GM23338 (cell line): ENCODE results near the gene PRELP. TPM values are rescaled to one million over a fixed set of nuclear protein-coding genes. Genes with fewer than 3 reads are reported as not detected.

Source experiments
- ATAC-seq: fragments of 200-7000 bp; cut with Tn5 transposase; 3 replicates; pipeline ENCODE4 v1.9.1; 2020
- DNase-seq: peaks from one replicate; pipeline ENCODE4 v3.0.0-alpha.2; 2015; ENCODE audit warnings: low spot score
- H2AFZ ChIP-seq: fragments of 200-600 bp; sonication (generic); 2 replicates; pipeline ENCODE4 v1.8.0; 2016; ENCODE audit warnings: antibody characterized with exemption, mild to moderate bottlenecking, moderate library complexity
- H3F3A ChIP-seq: fragments of 200-600 bp; sonication (generic); replicated peaks from 2 replicates; pipeline ENCODE4 v1.8.0; 2017; ENCODE audit warnings: antibody characterized with exemption, mixed run types, low read depth
- H3K27ac ChIP-seq: fragments of 200-600 bp; sonication (generic); 2 replicates; pipeline ENCODE4 v1.6.1; 2016; ENCODE audit warnings: low read depth
- H3K27me3 ChIP-seq: fragments of 200-600 bp; sonication (generic); 2 replicates; pipeline ENCODE4 v1.8.0; 2016; ENCODE audit warnings: mild to moderate bottlenecking, mixed run types, moderate library complexity; ENCODE audit not compliant: insufficient read depth
- H3K36me3 ChIP-seq: fragments of 200-600 bp; sonication (generic); 2 replicates; pipeline ENCODE4 v1.8.0; 2016; ENCODE audit warnings: mild to moderate bottlenecking; ENCODE audit not compliant: insufficient read depth
- H3K4me1 ChIP-seq: fragments of 200-600 bp; sonication (generic); 2 replicates; pipeline ENCODE4 v1.8.0; 2016; ENCODE audit warnings: mild to moderate bottlenecking, moderate library complexity; ENCODE audit not compliant: insufficient read depth
- H3K4me2 ChIP-seq: fragments of 200-600 bp; sonication (generic); 2 replicates; pipeline ENCODE4 v1.7.1; 2017; ENCODE audit warnings: mixed run types
- H3K4me3 ChIP-seq: fragments of 200-600 bp; sonication (generic); 2 replicates; pipeline ENCODE4 v1.6.1; 2016; ENCODE audit warnings: mixed run types
- H3K79me2 ChIP-seq: fragments of 200-600 bp; sonication (generic); replicated peaks from 2 replicates; pipeline ENCODE4 v1.8.0; 2017; ENCODE audit warnings: mild to moderate bottlenecking; ENCODE audit not compliant: insufficient read depth
- H3K9me2 ChIP-seq: fragments of 200-600 bp; sonication (generic); 2 replicates; pipeline ENCODE4 v1.8.0; 2017; ENCODE audit not compliant: insufficient read depth
- H4K20me1 ChIP-seq: fragments of 200-600 bp; sonication (generic); replicated peaks from 2 replicates; pipeline ENCODE4 v1.8.0; 2017; ENCODE audit warnings: mild to moderate bottlenecking; ENCODE audit not compliant: insufficient read depth
- H3K27ac Mint-ChIP-seq: 2 replicates; pipeline ENCODE4 v1.8.0; 2020; ENCODE audit warnings: inconsistent platforms, mild to moderate bottlenecking, moderate library complexity, mixed read lengths
- H3K27me3 Mint-ChIP-seq: 3 replicates; pipeline ENCODE4 v1.8.0; 2022; ENCODE audit warnings: low read depth, mild to moderate bottlenecking, moderate library complexity, mixed read lengths, inconsistent platforms; ENCODE audit not compliant: insufficient read depth, poor library complexity
- H3K36me3 Mint-ChIP-seq: 3 replicates; pipeline ENCODE4 v1.8.0; 2021; ENCODE audit warnings: low read depth, mild to moderate bottlenecking, inconsistent platforms, moderate library complexity, mixed read lengths
- H3K4me1 Mint-ChIP-seq: 3 replicates; pipeline ENCODE4 v1.8.0; 2020; ENCODE audit warnings: mild to moderate bottlenecking, inconsistent platforms, mixed read lengths
- H3K4me3 Mint-ChIP-seq: 3 replicates; pipeline ENCODE4 v1.8.0; 2021; ENCODE audit warnings: moderate library complexity, mild to moderate bottlenecking, inconsistent platforms, mixed read lengths
- H3K9me3 Mint-ChIP-seq: 3 replicates; pipeline ENCODE4 v1.8.0; 2020; ENCODE audit warnings: moderate library complexity, mild to moderate bottlenecking, inconsistent platforms, mixed read lengths
- CREB1 ChIP-seq: fragments of 250-450 bp; sonication (Bioruptor Pico); IDR thresholded peaks from 2 replicates; pipeline ENCODE4 v1.5.0; 2020; ENCODE audit warnings: low read depth, mild to moderate bottlenecking, moderate library complexity
- CTCF ChIP-seq, 2 experiments: fragments of 200-600 bp in 1 of 2; sonication (generic) in 1 of 2; conservative IDR thresholded peaks; 2 replicates each; pipeline versions ENCODE4 v1.5.1 to v1.6.1; 2016 to 2017; ENCODE audit warnings: antibody characterized with exemption in 2 of 2, low read depth in 2 of 2, mild to moderate bottlenecking in 2 of 2, moderate library complexity in 1 of 2
- ETS1 ChIP-seq: IDR thresholded peaks from 2 replicates; pipeline ENCODE4 v1.6.1; 2016; ENCODE audit warnings: antibody characterized with exemption
- EZH2 ChIP-seq: fragments of 200-600 bp; sonication (generic); IDR thresholded peaks from one replicate; pipeline ENCODE4 v1.8.0; 2017; ENCODE audit warnings: antibody characterized with exemption, mild to moderate bottlenecking, low read depth; ENCODE audit not compliant: unreplicated experiment
- EZH2phosphoT487 ChIP-seq: fragments of 200-600 bp; sonication (generic); IDR thresholded peaks from one replicate; pipeline ENCODE4 v1.8.1; 2018; ENCODE audit warnings: antibody characterized with exemption; ENCODE audit not compliant: unreplicated experiment
- JUNB ChIP-seq: IDR thresholded peaks from one replicate; pipeline ENCODE4 v1.6.1; 2016; ENCODE audit warnings: antibody characterized with exemption; ENCODE audit not compliant: unreplicated experiment
- NANOG ChIP-seq: IDR thresholded peaks from 2 replicates; pipeline ENCODE4 v1.6.1; 2016; ENCODE audit warnings: antibody characterized with exemption, borderline replicate concordance
- POLR2AphosphoS5 ChIP-seq: IDR thresholded peaks from 2 replicates; pipeline ENCODE4 v1.6.1; 2016; ENCODE audit warnings: antibody characterized with exemption, low read depth
- REST ChIP-seq: IDR thresholded peaks from one replicate; pipeline ENCODE4 v1.6.1; 2018; ENCODE audit warnings: antibody characterized with exemption; ENCODE audit not compliant: unreplicated experiment
- STAT1 ChIP-seq: IDR thresholded peaks from one replicate; pipeline ENCODE4 v1.6.1; 2016; ENCODE audit warnings: antibody characterized with exemption; ENCODE audit not compliant: unreplicated experiment
- ZNF114 ChIP-seq: fragments of 250-450 bp; sonication (Bioruptor Pico); IDR thresholded peaks from 2 replicates; pipeline ENCODE4 v1.5.0; 2020; ENCODE audit warnings: mild to moderate bottlenecking, moderate library complexity
- ZNF331 ChIP-seq: fragments of 250-450 bp; sonication (Bioruptor Pico); IDR thresholded peaks from 2 replicates; pipeline ENCODE4 v1.5.0; 2020; ENCODE audit warnings: low read depth, mild to moderate bottlenecking, moderate library complexity
- ZNF462 ChIP-seq: fragments of 250-450 bp; sonication (Bioruptor Pico); IDR thresholded peaks from 2 replicates; pipeline ENCODE4 v1.5.0; 2020; ENCODE audit warnings: mild to moderate bottlenecking, moderate library complexity
- polyA plus RNA-seq: library from polyadenylated mRNA; unstranded; fragments of >200 nt; fragmentation: Nextera tagmentation; extraction: Ambion mirVana; gene quantifications from 2 replicates; pipeline ENCODE4 v1.2.1, GENCODE V29; 2016
- total RNA-seq: library from RNA; depleted of rRNA; stranded (reverse); fragments of >200 nt; shearing (Covaris generic); gene quantifications from 2 replicates; pipeline ENCODE4 v1.2.3, GENCODE V29; 2014

The PRELP gene
- total and polyA plus RNA-seq, 2 experiments from 2014 or later: 0.03 TPM

- no peaks in the 10 kb centered on the region for H3K27me3 ChIP-seq
- ATAC-seq (no peak), DNase-seq (no peak)
- Mint-ChIP-seq H3K9me3 (no peaks in the 10 kb centered on the region), H3K4me1 (peaks cover 14% of the 10 kb centered on the region), H3K27ac (no peak overlapping the region), H3K4me3 (no peak overlapping the region), H3K36me3 (no peaks in the 10 kb centered on the region), H3K27me3 (peaks cover 3% of the 10 kb centered on the region)
- H3F3A ChIP-seq: no peaks in the 10 kb centered on the region
- no peak overlapping the region for H3K27ac ChIP-seq
- no peaks in the 10 kb centered on the region for H3K9me2 ChIP-seq
- H3K79me2 ChIP-seq: no peaks in the 10 kb centered on the region
- H3K4me2 ChIP-seq: no peak overlapping the region
- TF ChIP-seq CTCF (conservative IDR thresholded peaks at IDR 0.05; ENCODE audit: low read depth in 2 of 2): no peak
- TF ChIP-seq EZH2: no peak
- TF ChIP-seq NANOG: no peak
- TF ChIP-seq JUNB: no peak
- no peak for TF ChIP-seq EZH2phosphoT487
- no peak for TF ChIP-seq REST
- no peak for TF ChIP-seq ZNF331 (CRISPR knock-in tag)
- no peak for TF ChIP-seq ZNF114 (CRISPR knock-in tag)
- TF ChIP-seq CREB1 (CRISPR knock-in tag): no peak
- TF ChIP-seq ZNF462 (CRISPR knock-in tag): no peak
- TF ChIP-seq STAT1: no peak
- no peak for TF ChIP-seq POLR2AphosphoS5
- no peak for TF ChIP-seq ETS1
- H4K20me1 ChIP-seq: no peaks in the 10 kb centered on the region
- H2AFZ ChIP-seq: peak overlapping the region; percentile 91; the same call in 1 of the 2 replicates
- no peaks in the 10 kb centered on the region for H3K36me3 ChIP-seq
- no peak overlapping the region for H3K4me3 ChIP-seq
- H3K4me1 ChIP-seq: no peaks in the 10 kb centered on the region; the same call in 1 of the 2 replicates
These were observed 5.6 kb downstream of the PRELP start for GRCh38 chr1:203481196-203481595.
